ENCODE results near the gene GARS1. TPM values are rescaled to one million over a fixed set of nuclear protein-coding genes. Genes with fewer than 3 reads are reported as not detected.

Gene GARS1
- total RNA-seq, 2 experiments from 2014 or later: 178 to 375 TPM

- H3K36me3 ChIP-seq (ENCODE audit: insufficient read depth, low read length): peaks cover 95% of the 10 kb centered on the region
- CTCF ChIA-PET (ENCODE audit: unreplicated experiment): no interaction called here
Observed at GRCh38 chr7:30605832-30606231, 11.2 kb downstream of the GARS1 start.

DNA sequence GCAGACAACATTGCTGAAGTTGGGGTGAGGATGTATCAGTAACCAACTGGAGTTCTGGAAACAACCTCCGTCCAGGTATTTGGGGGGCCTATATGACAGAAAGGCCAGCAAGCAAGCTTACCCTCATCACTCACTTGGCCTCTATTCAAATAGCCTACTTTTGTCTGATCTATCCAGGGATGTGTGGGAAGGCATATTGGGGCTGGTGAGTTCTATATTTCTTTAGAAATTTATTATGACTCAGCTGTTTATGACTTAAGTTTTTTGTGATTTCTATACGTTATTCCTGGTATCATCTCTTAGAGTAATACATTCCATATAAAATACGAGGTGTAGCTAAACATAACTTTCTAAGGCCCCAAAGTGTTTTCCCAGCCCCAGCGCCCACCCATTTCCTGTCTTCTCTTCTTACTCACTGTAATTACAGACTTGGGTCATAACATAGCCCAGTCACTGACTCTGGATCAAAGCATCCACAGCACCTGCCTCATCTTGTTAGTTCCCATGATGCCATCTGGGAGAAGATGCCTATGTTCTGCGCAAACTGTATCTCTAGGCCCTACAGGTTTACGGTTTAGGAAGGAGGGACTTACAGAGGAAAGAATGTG lies 18.1 kb downstream of the GARS1 start:
- no peak for DNase-seq (ENCODE audit: low spot score)
- no peak overlapping the region for H3K4me2 ChIP-seq (ENCODE audit: low read length)
- no peaks in the 10 kb centered on the region for H3K9me3 ChIP-seq (ENCODE audit: low read length)
- H3K36me3 ChIP-seq (ENCODE audit: insufficient read depth, low read length): peaks cover 100% of the 10 kb centered on the region
- BruUV-seq (replicated peaks): no TSS peak
- H3K79me2 ChIP-seq (ENCODE audit: insufficient read depth, low read depth, low read length): peaks cover 66% of the 10 kb centered on the region; the same call in 1 of the 2 replicates
- CTCF ChIA-PET (ENCODE audit: unreplicated experiment): no interaction called here
- POLR2A ChIA-PET: interaction anchor here (1.4 to 1.5 kb wide), 2 partner anchors 18 to 19 kb away, joined by 4 to 5 read pairs; no protein-coding TSS in a partner anchor
- no peaks in the 10 kb centered on the region for H3K4me1 ChIP-seq (ENCODE audit: insufficient read depth, low read length, poor library complexity, severe bottlenecking)
- H4K20me1 ChIP-seq (ENCODE audit: insufficient read depth, low read length): peaks cover 14% of the 10 kb centered on the region; the same call in 1 of the 2 replicates
- H3K4me3 ChIP-seq (ENCODE audit: low read depth, low read length, poor library complexity, severe bottlenecking): no peak overlapping the region
- intact Hi-C loops (cut with micrococcal nuclease; ENCODE audit: unreplicated experiment): no loop called here
- H3K9me2 ChIP-seq (ENCODE audit: insufficient read depth, low read length): no peaks in the 10 kb centered on the region
- no peak overlapping the region for H3K27ac ChIP-seq (ENCODE audit: low read depth, low read length, poor library complexity, severe bottlenecking)
- no peak overlapping the region for H2AFZ ChIP-seq (ENCODE audit: low read length)
- TF ChIP-seq, protein P1, sequence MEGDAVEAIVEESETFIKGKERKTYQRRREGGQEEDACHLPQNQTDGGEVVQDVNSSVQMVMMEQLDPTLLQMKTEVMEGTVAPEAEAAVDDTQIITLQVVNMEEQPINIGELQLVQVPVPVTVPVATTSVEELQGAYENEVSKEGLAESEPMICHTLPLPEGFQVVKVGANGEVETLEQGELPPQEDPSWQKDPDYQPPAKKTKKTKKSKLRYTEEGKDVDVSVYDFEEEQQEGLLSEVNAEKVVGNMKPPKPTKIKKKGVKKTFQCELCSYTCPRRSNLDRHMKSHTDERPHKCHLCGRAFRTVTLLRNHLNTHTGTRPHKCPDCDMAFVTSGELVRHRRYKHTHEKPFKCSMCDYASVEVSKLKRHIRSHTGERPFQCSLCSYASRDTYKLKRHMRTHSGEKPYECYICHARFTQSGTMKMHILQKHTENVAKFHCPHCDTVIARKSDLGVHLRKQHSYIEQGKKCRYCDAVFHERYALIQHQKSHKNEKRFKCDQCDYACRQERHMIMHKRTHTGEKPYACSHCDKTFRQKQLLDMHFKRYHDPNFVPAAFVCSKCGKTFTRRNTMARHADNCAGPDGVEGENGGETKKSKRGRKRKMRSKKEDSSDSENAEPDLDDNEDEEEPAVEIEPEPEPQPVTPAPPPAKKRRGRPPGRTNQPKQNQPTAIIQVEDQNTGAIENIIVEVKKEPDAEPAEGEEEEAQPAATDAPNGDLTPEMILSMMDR (conservative IDR thresholded peaks at IDR 0.05; ENCODE audit: low read length): no peak
- TF ChIP-seq EZH2phosphoT487 (IDR thresholded peaks at IDR 0.05; ENCODE audit: borderline replicate concordance, low read depth, low read length): no peak

More at GRCh38 chr7:30605832-30606231, 11.2 kb downstream of the GARS1 start:
- H3K79me2 ChIP-seq (ENCODE audit: insufficient read depth, low read depth, low read length): peaks cover 63% of the 10 kb centered on the region
- H2AFZ ChIP-seq (ENCODE audit: low read length): no peak overlapping the region
- BruUV-seq (replicated peaks): no TSS peak
- no peak overlapping the region for H3K4me3 ChIP-seq (ENCODE audit: low read depth, low read length, poor library complexity, severe bottlenecking)
- no peak overlapping the region for H3K27ac ChIP-seq (ENCODE audit: low read depth, low read length, poor library complexity, severe bottlenecking)
- DNase-seq (ENCODE audit: low spot score): no peak
- POLR2A ChIA-PET: interaction anchor here (0.6 to 1.6 kb wide), 5 partner anchors 9 to 23 kb away, joined by 3 to 7 read pairs (median 4); no protein-coding TSS in a partner anchor
- H3K9me2 ChIP-seq (ENCODE audit: insufficient read depth, low read length): no peaks in the 10 kb centered on the region
- H3K4me1 ChIP-seq (ENCODE audit: insufficient read depth, low read length, poor library complexity, severe bottlenecking): no peaks in the 10 kb centered on the region
- peaks cover 12% of the 10 kb centered on the region; the same call in 1 of the 2 replicates for H4K20me1 ChIP-seq (ENCODE audit: insufficient read depth, low read length)
- TF ChIP-seq, protein P1 (conservative IDR thresholded peaks at IDR 0.05; ENCODE audit: low read length): no peak
- no peak for TF ChIP-seq EZH2phosphoT487 (IDR thresholded peaks at IDR 0.05; ENCODE audit: borderline replicate concordance, low read depth, low read length)
- intact Hi-C loops (cut with micrococcal nuclease; ENCODE audit: unreplicated experiment): no loop called here
- no peak overlapping the region for H3K4me2 ChIP-seq (ENCODE audit: low read length)
- no peaks in the 10 kb centered on the region for H3K9me3 ChIP-seq (ENCODE audit: low read length)
